HG03571 (cell line): ENCODE data around the gene GABRR3.

ENCODE experiments used
- ATAC-seq: cut with Tn5 transposase; IDR thresholded peaks from one replicate; pipeline ENCODE4 v1.9.1; 2021; ENCODE audit not compliant: unreplicated experiment

Gene GABRR3

DNA sequence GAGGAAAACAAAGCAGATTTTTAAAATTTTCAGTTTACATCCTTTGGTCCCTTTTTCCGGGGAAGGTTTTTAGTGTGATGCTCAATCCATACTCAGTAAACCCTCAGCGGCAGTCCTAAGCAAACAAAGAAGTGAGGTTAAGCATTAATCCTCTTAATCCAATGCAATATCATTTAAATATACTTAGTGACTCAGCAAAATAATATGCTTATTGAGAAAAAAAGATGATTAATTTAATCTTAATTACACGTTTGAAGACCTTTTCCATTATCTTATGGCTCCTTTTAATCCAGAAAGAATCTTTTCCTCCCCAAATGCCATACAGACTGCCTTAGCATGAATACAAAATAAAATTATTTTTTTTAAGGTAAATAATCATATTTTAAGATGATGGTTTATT lies at the start of gene GABRR3:
Gene GABRR3 (minus strand): TSS at position 108 of the 400 bp plus-strand sequence. CDS start 328 bp downstream, outside the sequence.
- no peak for ATAC-seq

DNA sequence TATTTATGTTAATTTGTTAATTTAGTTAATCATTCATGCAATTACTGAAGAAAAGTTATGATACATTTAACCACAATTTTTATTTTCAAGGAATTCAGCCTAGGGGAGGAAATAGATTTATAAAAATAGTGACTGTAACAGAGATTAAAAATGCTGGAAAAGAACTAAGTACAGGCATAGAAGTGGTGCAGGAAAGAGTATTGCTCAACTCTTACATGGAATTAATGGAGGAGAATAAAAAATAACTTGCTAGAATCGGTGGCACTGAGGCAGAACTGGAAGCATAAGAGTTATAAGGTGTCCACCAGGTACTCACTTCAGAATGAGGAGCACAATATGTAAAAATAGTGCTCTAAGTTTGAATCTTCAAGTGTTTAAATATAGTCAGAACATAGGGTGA lies 38.4 kb upstream of the GABRR3 start:
- ATAC-seq: no peak

DNA sequence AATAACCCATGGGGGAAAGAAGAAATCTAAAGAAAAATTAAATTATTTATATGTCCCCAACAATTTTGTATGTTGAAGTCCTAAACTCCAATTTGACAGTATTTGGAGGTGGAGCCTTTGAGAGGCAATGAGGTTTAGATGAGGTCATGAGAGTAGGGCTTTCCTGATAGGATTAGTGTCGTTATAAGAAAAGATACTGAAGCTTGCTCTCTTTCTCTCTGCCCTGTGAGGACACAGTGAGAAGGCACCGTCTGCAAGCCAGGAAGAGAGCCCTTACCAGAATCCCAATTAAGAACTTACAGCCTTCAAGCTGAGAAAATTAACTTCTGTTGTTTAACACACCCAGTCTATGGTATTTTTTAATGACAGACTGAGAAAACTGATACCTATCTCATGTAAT lies 35.7 kb upstream of the GABRR3 start:
- no peak for ATAC-seq

DNA sequence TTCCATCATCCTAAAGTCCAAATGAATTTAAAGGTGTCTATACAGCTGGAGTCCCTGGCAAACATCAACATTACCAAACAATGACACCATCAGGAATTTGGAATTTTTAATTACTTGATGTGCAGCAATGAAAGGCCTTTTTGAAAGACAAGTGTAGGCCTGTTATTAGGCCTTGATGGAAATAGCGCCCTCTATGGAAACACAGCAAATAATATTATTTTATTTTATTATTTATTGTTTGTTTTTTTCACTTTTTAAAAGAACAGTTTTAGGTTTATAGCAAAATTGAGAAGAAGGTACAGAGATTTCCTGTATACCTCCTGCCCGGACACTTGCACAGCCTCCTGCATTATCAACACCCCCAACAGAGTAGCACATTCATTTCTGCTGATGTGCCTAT lies 33.7 kb upstream of the GABRR3 start:
- ATAC-seq: no peak

DNA sequence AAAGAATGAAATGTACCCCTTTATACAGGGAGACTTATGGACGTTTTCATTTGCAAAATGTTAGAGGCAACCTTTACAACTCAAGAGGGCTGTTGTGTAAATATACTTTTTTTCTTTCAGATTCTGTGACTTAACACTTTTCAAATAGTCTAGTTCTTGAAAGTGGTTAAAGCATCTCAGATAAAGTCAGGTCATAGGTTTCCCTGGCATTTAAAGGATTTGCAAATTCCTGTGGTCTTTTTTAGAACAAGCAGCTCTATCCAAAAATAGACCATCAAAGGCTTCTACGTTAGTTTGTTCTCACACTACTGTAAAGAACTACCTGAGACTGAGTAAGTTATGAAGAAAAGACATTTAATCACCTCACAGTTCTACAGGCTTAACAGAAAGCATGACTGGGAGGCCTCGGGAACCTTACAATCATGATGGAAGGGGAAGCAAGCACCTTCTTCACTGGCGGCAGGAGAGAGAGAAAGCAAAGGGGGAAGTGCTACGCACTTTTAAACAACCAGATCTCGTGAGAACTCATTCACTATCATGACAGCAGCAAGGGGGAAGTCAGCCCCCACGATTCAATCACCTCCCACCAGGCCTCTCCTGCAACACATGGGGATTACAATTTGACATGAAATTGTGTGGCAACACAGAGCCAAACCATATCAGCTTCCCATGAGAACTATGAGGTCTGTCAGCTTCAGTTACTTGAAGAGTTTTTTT lies 23.3 kb upstream of the GABRR3 start:
- ATAC-seq: no peak

DNA sequence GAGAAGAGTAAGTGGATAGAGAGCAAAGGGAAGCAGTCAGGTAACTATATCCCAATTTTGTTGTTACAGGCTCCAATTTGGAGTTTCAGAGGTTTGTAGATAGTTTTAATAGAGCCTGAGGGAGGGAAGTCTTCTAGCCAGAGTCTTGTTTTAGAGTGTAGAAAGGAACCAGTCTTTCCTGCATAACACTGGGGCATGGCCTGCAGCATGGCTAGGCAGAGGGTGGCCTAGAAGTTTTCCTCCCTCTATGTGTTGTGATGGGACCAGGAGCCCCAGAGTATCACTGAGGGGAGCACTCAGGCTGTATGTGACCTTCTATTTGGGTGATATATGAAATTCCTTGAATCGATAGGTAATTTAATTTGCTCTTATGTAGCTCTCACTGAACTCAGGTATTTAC lies 22.5 kb upstream of the GABRR3 start:
- no peak for ATAC-seq

DNA sequence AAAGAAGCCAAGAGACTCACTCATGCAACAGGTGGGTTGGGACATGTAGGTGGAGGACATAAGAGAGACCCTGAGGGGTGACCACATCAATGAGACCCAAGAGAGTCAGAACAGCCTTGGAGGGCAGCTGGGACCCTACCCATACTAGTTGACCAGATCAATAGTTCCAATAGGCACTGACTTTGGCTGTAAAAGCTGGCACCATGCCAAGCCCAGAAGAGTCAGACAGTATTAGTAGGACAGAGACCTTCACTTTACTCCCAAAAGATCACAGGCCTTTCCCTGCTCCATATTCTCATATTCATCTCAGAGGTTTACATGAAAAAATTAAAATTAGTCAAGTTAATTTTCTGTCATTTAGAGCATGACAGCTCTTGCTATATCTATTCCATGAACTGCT lies 20.9 kb upstream of the GABRR3 start:
- no peak for ATAC-seq

DNA sequence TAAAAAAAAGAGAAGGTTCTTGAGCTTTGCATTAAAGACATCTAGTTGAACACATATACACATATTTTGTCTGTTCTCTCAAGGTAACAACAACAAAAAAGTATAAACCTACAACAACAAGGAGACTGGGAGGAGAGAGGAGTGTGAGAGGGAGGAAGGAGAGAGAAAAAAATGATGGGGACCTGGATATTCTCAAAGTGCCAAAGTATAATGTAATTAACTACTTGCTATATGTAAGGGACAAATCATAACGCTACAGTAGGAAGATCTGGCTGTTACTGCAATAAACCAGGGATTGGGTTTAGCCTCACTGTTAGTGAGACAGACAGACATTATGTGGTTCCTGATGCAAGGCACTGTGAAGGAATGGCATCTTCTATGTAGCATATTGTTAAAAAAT lies 14.2 kb upstream of the GABRR3 start:
- ATAC-seq: no peak

DNA sequence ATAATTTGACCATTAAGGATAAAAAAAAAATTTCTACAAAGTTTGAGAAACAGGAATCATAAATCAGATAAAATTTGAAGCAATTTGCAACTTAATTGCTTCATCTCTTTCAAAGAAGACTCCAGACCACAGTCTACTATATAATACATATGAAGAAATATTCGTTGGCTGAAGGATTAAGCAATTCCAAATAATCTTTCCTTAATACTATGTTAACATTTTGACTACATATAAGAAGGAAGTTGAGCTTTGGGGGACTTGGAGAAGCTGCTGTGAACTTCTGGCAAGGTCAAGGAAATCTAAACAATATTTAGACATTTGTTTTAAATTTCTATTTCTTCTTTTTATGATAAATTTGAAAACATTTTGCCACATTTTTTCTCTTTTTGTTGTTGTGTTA lies 13.5 kb upstream of the GABRR3 start:
- ATAC-seq: no peak

DNA sequence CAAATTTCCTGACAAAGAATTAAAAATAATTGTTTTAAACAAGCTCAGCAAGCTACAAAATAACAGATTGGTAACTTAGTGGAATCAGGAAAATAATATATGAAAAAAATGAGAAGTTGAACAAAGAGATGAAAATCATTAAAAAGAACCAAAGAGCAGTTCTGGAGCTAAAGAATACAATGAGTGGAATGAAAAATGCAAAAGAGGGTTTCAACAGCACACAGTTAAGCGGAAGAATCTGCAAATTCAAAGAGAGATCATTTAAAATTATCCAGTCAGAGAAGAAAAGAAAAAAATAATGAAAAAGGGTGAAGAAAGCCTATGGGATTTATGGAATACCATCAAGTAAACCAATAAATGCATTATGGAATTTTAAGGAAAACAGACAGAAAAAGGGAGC lies 6.2 kb upstream of the GABRR3 start:
- no peak for ATAC-seq

DNA sequence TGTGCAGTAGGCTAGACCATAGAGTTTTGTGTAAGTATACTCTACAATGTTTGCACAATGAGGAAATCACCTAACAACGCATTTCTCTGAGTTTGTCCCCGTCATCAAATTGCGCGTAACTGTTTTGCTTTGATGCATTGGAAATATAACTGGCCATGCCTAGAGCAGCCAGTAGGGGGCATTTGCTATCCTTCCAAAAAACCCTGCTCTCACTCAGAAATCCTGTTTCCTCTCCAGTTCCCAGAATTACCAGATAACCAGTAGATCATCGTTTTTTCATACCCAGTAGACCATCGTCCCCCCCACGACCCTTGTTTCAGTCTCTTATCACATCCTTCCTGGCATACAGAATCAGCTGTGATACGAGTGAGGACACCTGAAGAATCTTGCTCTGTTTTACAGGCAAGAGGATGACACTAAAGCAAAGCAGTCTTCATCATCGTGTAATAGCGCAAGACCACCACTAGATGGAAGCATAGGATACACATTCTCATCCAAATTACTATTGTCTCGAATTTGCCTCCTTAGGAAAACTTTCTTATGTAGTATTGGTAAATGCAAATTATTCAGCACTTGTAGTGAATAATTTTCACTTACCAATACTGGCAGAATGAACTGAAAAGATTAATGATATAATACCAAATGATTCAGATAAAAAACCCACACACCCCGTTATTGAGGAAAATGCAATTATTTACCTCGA lies 4.4 kb upstream of the GABRR3 start:
- peak; percentile 97 for ATAC-seq

DNA sequence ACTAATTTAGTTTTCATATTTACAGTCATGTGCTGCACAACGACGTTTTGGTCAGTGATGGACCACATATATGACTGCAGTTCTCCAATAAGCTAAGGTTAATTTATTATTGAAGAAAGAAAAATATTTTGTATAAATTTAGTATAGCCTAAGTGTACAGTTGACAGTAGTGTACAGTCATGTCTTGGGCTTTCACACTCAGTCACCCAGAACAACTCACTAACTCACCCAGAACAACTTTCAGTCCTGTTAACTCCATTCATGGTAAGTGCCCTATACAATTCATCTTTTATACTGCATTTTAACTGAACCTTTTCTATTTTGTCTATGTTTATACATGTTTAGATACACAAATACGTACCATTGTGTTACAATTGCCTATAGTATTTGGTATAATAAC lies 3.8 kb upstream of the GABRR3 start:
- ATAC-seq: no peak

DNA sequence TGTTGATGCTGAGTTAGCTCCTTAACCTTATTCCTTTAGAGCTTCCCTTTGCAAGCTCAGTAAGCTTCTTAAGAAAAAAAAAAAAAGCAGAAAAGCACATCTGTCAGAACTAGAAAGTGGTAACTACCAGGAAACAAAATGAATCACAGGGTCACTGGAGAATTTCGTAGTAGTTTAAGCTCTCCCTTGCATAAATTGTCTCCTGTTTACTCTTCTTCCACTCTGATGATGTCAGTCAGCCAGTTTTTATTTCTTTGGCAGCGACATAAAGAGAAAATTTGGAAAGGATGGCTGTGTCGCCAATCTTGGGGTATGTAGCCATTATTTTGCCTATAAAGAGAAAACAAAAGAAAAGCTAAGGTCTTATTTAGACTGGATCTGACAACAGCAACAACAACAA lies 3.2 kb upstream of the GABRR3 start:
- no peak for ATAC-seq

DNA sequence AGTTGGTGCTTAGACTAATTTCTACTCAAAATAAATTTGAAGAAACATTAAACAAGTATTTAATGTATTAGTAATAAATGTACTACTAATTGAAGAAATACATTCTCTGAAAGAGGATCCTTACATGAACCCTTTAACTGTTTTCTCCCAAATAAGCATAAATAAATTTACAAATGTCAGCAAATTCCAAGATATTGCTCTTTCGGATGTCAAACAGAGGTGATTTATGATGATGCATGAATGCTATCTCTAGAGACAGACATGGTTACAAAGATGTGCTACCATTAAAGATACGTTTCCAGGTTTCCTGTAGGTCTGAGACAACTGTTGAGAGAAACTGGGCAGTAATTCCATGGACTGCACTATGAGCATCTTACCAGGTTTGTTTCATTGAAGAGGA lies 629 bp downstream of the GABRR3 start:
- no peak for ATAC-seq

DNA sequence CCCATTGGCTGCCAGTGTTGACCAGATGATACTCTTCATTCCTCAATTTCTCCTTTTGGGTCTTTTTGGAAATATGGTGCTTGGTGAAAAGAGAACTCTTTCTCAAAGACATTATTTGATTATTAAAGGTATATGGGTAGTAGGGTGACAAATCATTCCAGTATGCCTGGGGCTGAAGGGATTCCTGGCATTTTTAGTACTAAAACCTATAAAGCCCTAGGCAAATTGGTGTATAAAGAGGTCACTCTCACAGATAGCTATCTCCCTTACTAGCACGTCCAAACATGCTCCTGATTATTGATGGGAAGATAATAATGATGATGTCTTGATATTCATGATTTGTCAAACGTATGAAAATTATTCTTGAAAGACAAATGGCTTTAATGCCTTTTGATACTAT lies 1.1 kb downstream of the GABRR3 start:
- ATAC-seq: no peak

DNA sequence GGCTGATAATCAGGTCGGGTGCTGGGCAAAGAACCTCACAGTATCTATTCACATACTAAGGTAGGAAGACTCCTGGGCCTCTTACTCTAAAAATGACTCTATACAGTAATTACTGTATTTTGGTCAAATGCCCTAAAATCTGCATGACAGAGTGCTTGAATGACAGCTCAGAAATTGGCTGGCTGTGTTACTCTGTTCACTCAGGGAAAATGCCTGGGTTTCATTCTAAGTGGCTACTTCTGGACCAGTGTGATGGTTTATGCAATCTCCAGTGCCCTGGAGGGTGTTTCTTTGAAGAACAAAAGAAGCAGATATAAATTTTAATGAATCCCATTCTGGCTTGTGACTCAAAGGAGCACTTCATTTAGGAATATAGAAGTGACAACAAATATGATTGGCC lies 2.2 kb downstream of the GABRR3 start:
- ATAC-seq: no peak

DNA sequence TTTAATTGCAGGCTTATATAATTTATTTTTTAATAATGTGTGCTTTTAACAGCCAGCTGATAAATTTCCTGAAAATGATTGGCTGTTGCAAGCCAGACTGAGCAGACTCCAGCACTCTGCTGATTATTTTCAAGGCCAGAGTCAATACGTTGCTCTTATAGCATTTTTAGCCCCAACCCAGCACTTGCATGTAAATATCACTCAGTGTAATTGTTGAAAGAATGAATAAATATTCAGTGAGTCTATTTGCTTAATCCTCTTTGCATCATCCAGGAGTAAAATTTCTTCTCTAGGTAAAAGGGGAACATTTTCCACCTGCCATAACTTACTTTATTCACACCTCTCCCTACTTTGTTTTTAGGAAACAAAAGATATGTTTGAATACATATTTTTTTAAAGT lies 2.9 kb downstream of the GABRR3 start:
- ATAC-seq: no peak

DNA sequence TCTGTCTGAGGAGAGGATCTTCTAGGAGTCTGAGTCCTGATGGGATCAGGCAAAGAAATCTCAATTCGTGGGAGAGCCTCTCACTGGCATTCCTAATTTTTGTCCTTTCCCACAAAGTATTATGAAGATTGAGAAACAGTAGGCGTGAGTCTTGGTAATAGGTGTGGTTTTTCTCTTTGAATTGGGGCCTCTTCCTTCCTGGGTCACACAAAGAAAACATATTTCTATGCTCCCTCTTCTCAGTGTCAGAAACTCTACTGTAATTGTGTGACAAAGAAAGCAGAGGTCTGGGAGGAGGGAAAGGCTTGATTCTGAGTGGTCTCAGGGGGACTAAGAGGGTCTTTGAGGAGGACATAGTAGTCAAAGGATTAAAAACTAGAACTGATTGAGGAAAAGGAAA lies 6.0 kb downstream of the GABRR3 start:
- no peak for ATAC-seq

DNA sequence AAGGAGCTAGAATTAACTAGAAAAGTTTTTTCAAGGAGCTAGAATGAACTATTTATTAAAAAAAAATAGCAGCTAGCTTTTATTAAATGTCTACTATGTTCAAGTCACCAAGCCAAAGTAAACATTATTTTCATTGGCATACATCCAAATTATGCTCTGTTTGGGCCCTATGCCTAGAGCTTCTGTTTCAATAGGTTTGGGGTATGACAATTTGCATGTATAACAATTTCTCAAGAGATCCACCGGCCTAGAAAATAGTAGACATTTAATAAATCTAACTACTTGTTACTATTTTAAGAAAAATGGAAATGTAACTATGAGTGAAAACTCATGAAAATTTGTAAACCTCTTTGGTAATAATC lies 8.0 kb downstream of the GABRR3 start:
- ATAC-seq: peak; percentile 46

DNA sequence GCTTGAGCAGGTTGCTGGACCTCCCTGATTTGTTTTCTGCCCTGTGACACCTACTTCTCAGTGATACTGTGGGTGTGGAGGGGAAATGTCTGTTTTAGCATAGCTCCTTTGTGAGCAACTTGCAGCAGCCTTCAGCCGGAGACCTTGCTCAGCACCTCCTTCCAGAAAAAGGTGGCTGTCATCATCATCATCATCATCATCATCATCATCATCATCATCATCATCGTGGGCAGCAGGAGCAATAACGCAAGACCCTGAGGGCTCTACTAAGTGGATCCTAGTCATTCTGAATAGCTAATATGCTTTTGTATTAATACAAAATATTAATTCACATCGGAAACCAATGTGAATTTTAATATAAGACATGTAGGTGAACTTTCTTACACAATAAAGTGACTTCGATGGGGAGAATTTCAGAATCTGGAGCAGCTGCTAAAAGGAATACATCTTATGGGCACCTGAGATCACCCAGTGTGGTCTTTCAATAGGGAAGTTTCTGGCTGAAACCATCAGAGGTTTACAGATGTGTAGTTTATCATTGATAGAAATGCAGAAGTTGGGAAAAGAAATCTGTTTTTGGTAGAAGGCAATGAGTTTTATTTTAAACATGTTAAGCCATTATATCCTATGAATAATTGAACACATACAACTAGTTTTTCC lies 8.6 kb downstream of the GABRR3 start:
- peak; percentile 58 for ATAC-seq

DNA sequence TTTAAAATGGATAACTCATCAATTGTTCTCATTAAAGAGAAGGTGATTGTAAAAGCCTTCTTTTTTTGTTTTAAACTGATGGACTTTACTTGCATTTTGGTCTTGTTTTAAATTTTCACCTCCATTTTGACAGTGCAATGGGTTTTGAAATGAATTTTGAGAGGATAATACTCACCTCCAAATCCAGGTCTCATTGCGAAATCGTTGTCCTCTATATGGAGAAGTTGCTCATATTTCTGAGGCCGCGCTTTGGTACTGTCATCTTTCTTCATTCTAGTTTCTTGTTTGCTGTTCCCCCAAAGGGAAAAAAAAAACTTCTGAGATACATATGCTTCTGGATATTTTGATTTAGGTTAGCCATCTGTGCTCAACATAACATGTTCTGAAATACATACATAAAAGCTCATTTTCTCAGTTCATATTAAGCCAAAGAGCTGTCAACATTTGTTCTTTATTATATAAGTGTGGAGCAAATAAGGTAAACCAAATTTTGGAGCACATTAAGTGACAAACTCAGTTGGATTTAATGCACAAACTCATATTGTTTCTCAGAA lies 9.6 kb downstream of the GABRR3 start:
- no peak for ATAC-seq
